Bronchial epithelial cell (primary cell): ENCODE results near the gene JMJD6. TPM values are rescaled to one million over a fixed set of nuclear protein-coding genes. Genes with fewer than 3 reads are reported as not detected.
"Not testable (repeated sequence)": the region's sequence is repeated elsewhere in the genome, so short reads cannot be mapped to it uniquely, and the experiment has no call there.

Experiments used
- DNase-seq: peaks from one replicate; pipeline ENCODE4 v3.0.0-alpha.2; 2010; ENCODE audit warnings: low read depth
- FAIRE-seq: peaks from 2 replicates; lab custom pipeline; 2011; peaks lifted over from hg19 to GRCh38; lab: Jason Lieb, UNC
- H3K27me3 ChIP-seq: 2 replicates; pipeline ENCODE4 v1.5.1; 2011; ENCODE audit warnings: low read length; ENCODE audit not compliant: control insufficient read depth, insufficient read depth
- H3K36me3 ChIP-seq: 2 replicates; pipeline ENCODE4 v1.5.1; 2011; ENCODE audit warnings: low read length; ENCODE audit not compliant: control insufficient read depth, insufficient read depth
- H3K4me3 ChIP-seq: 2 replicates; pipeline ENCODE4 v1.5.1; 2011; ENCODE audit warnings: mild to moderate bottlenecking, low read depth, low read length, control low read depth
- CTCF ChIP-seq: IDR thresholded peaks from 2 replicates; pipeline ENCODE4 v1.5.1; 2011; ENCODE audit warnings: mild to moderate bottlenecking, moderate library complexity, low read length, control low read depth, inconsistent platforms; ENCODE audit not compliant: insufficient read depth, severe bottlenecking
- total RNA-seq: library from RNA; depleted of rRNA; stranded (reverse); fragments of >200 nt; gene quantifications from 2 replicates; pipeline ENCODE4 v1.2.1, GENCODE V29; 2014

JMJD6 gene
- total RNA-seq, 1 donor from 2014 or later = 16.6 TPM

DNA sequence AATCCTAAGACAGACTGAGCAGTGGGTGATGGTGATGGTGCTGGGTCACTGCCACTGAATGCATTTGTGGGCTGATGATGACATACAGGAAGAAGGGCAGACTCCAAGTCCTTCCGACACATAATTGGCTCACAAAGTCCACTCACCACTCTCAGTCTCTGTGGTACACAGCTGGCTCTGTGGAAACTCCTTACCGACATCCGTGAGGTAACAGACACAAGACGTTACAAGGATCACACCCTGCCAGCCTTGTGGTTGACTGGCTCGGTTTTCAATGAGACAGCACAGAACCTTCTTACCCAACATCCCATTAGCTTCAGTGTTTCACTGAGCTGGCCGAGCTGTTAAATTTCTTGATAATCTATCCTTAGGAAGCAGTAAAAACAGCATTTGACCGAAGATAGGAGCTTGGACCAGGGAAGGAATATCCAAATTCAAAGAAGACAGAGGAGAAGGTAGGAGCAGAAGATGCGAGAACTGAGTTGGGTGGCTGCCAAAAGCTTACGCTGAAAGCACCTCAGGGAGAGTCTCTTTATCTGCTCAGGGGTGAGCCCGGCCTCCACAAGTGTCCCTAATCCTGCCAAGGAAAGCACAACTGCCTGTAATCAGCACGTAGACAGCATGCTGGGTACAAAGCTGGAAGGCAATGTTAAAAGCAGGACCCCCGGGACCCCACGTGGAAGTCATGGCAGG is 10.1 kb downstream of the JMJD6 start:
- no peak for TF ChIP-seq CTCF
- H3K4me3 ChIP-seq = no peak overlapping the region
- peaks cover 16% of the 10 kb centered on the region for H3K36me3 ChIP-seq
- FAIRE-seq = peak; percentile 66
- H3K27me3 ChIP-seq = no peaks in the 10 kb centered on the region
- peak; percentile 68 for DNase-seq

GRCh38 chr17:76715496-76715830 is 10.9 kb downstream of the JMJD6 start:
- Histone ChIP-seq H3K27me3 (no peaks in the 10 kb centered on the region), H3K4me3 (no peak overlapping the region), H3K36me3 (peaks cover 15% of the 10 kb centered on the region)
- FAIRE-seq (no peak), DNase-seq (no peak)
- no peak for TF ChIP-seq CTCF

DNA sequence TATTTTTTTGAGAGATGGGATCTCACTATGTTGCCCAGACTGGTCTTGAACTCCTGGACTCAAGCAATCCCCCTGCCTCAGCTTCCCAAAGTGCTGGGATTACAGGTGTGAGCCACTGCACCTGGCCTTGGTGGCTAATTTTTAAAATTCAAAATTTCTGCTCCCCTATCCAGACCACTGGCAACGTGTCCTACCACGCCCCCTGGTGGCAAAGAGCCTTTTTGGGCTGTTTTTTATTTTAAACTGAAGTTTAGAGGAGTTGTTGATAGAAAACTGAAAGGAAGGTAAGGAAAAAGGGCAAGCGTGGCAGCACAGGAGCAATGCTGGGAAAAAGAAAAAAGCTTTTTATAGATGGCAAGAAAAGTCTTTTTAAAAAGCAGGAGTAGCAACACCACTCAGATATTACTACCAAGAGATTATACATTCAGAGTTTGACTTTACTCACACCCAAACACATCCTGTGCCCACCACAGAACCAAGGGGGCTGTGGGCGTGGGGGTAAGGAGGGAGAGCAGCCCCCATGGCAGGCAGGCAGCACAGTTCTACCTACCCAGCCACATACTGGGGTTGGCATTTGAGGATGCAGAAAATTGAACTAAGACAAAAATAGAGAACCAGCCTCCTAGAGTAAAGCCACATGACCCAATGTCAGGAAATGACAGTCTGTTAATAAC is 11.4 kb downstream of the JMJD6 start:
- no peak for FAIRE-seq
- H3K36me3 ChIP-seq = peaks cover 10% of the 10 kb centered on the region
- no peak for DNase-seq
- no peak overlapping the region for H3K4me3 ChIP-seq
- no peaks in the 10 kb centered on the region for H3K27me3 ChIP-seq
- peak; percentile 57 for TF ChIP-seq CTCF

DNA sequence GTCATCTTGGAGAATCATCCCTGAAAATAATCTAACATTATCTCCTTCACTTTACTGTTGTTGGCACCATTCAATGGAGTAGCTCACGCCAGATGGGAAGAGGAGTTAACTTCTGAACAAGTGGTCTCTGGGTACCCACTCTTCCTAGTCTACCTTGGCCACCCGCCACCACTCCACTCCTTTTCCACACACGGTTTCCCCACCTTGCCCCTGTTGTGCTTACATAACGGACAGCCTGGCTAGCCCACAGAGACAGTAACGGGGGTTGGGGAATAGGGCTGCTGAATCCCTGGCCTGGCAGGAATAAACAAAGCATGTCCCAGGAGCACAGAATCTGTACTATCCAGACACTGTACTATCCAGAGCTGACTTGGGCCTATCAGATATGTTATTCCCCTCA is 12.1 kb downstream of the JMJD6 start:
- DNase-seq (no peak), FAIRE-seq (no peak)
- Histone ChIP-seq H3K27me3 (no peaks in the 10 kb centered on the region), H3K4me3 (no peak overlapping the region), H3K36me3 (peaks cover 7% of the 10 kb centered on the region)
- no peak for TF ChIP-seq CTCF

- no peak for DNase-seq
- Histone ChIP-seq H3K27me3 (no peaks in the 10 kb centered on the region), H3K4me3 (no peak overlapping the region), H3K36me3 (peaks cover 6% of the 10 kb centered on the region)
- no peak for TF ChIP-seq CTCF
- no peak for FAIRE-seq
Measured at GRCh38 chr17:76713765-76714164, 12.6 kb downstream of the JMJD6 start.

DNA sequence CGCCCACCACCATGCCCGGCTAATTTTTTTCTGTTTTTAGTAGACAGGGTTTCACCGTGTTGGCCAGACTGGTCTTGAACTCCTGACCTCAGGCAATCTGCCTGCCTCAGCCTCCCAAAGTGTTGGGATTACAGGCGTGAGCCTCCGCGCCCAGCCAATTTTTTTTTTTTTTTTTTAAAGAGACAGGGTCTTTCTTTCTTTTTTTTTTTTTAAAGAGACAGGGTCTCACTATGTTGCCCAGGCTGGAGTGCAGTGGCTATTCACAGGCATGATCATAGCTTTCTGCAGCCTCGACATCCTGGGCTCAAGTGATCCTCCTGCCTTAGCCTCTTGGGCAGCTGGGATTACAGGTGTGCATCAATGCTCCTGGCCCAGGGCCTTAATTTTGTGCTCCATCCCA is 14.1 kb downstream of the JMJD6 start:
- H3K36me3 ChIP-seq, H3K27me3 ChIP-seq, DNase-seq, FAIRE-seq, H3K4me3 ChIP-seq: not testable (repeated sequence)
